Effector memory CD4-positive, alpha-beta T cell (primary cell): Measurements from ENCODE around the gene EXOC4.
"Not testable (repeated sequence)": the region's sequence is repeated elsewhere in the genome, so short reads cannot be mapped to it uniquely, and the experiment has no call there.

Experiments
- DNase-seq, 3 donors: peaks; one replicate each; pipeline ENCODE4 v3.0.0-alpha.2; 2020
- H3K27ac ChIP-seq: 2 replicates; pipeline ENCODE4 v1.7.0; 2013; ENCODE audit warnings: mild to moderate bottlenecking, low read length, moderate library complexity; ENCODE audit not compliant: insufficient read depth, poor library complexity, severe bottlenecking
- H3K27me3 ChIP-seq: replicated peaks from 2 replicates; pipeline ENCODE4 v1.7.0; 2013; ENCODE audit warnings: mild to moderate bottlenecking, low read length; ENCODE audit not compliant: insufficient read depth, control insufficient read depth, poor library complexity, severe bottlenecking
- H3K36me3 ChIP-seq: 2 replicates; pipeline ENCODE4 v1.7.0; 2013; ENCODE audit warnings: mild to moderate bottlenecking, low read length, moderate library complexity; ENCODE audit not compliant: control insufficient read depth, insufficient read depth
- H3K4me1 ChIP-seq: 2 replicates; pipeline ENCODE4 v1.7.0; 2013; ENCODE audit warnings: low read length, mild to moderate bottlenecking; ENCODE audit not compliant: control insufficient read depth, insufficient read depth, poor library complexity, severe bottlenecking
- H3K4me3 ChIP-seq: 2 replicates; pipeline ENCODE4 v1.7.0; 2013; ENCODE audit warnings: low read length, low read depth, mild to moderate bottlenecking; ENCODE audit not compliant: insufficient read depth, poor library complexity, severe bottlenecking
- H3K9me3 ChIP-seq: 2 replicates; pipeline ENCODE4 v1.7.0; 2013; ENCODE audit warnings: mild to moderate bottlenecking, low read length, moderate library complexity; ENCODE audit not compliant: control insufficient read depth

Gene EXOC4

GRCh38 chr7:134075799-134076198 is 822.9 kb downstream of the EXOC4 start:
- Histone ChIP-seq H3K36me3 (no peaks in the 10 kb centered on the region), H3K27ac (no peak overlapping the region), H3K9me3 (no peaks in the 10 kb centered on the region), H3K4me1 (no peaks in the 10 kb centered on the region), H3K27me3 (no peaks in the 10 kb centered on the region), H3K4me3 (no peak overlapping the region)
- no peak for DNase-seq

GRCh38 chr7:134077560-134077959 is 824.7 kb downstream of the EXOC4 start:
- H3K27ac ChIP-seq, DNase-seq, H3K9me3 ChIP-seq, H3K27me3 ChIP-seq, H3K4me3 ChIP-seq, H3K4me1 ChIP-seq, H3K36me3 ChIP-seq: not testable (repeated sequence)

- Histone ChIP-seq H3K36me3 (no peaks in the 10 kb centered on the region), H3K9me3 (no peaks in the 10 kb centered on the region), H3K27me3 (no peaks in the 10 kb centered on the region), H3K27ac (no peak overlapping the region), H3K4me3 (no peak overlapping the region), H3K4me1 (no peaks in the 10 kb centered on the region)
- DNase-seq: no peak
Measured at GRCh38 chr7:134078991-134079390, 826.1 kb downstream of the EXOC4 start.

GRCh38 chr7:134081695-134082094 is 828.8 kb downstream of the EXOC4 start:
- Histone ChIP-seq H3K4me1 (no peaks in the 10 kb centered on the region), H3K36me3 (no peaks in the 10 kb centered on the region), H3K27me3 (no peaks in the 10 kb centered on the region), H3K4me3 (no peak overlapping the region), H3K27ac (no peak overlapping the region), H3K9me3 (no peaks in the 10 kb centered on the region)
- DNase-seq: no peak

GRCh38 chr7:134083766-134084487 is 831.0 kb downstream of the EXOC4 start:
- no peaks in the 10 kb centered on the region for H3K27me3 ChIP-seq
- H3K9me3 ChIP-seq: no peaks in the 10 kb centered on the region
- H3K36me3 ChIP-seq: no peaks in the 10 kb centered on the region
- H3K4me1 ChIP-seq: no peaks in the 10 kb centered on the region
- no peak for DNase-seq
- no peak overlapping the region for H3K4me3 ChIP-seq
- no peak overlapping the region for H3K27ac ChIP-seq

- H3K9me3 ChIP-seq: no peaks in the 10 kb centered on the region
- no peak for DNase-seq
- H3K27me3 ChIP-seq: no peaks in the 10 kb centered on the region
- H3K27ac ChIP-seq: no peak overlapping the region
- no peaks in the 10 kb centered on the region for H3K4me1 ChIP-seq
- H3K4me3 ChIP-seq: no peak overlapping the region
- no peaks in the 10 kb centered on the region for H3K36me3 ChIP-seq
Measured at GRCh38 chr7:134084488-134085144, 831.7 kb downstream of the EXOC4 start.

GRCh38 chr7:134085311-134085710 is 832.4 kb downstream of the EXOC4 start:
- H3K36me3 ChIP-seq: no peaks in the 10 kb centered on the region
- no peak overlapping the region for H3K27ac ChIP-seq
- no peaks in the 10 kb centered on the region for H3K27me3 ChIP-seq
- H3K4me3 ChIP-seq: no peak overlapping the region
- DNase-seq: no peak
- no peaks in the 10 kb centered on the region for H3K9me3 ChIP-seq
- no peaks in the 10 kb centered on the region for H3K4me1 ChIP-seq

GRCh38 chr7:134086998-134087735 is 834.3 kb downstream of the EXOC4 start:
- no peaks in the 10 kb centered on the region for H3K27me3 ChIP-seq
- H3K36me3 ChIP-seq: no peaks in the 10 kb centered on the region
- DNase-seq: no peak
- no peak overlapping the region for H3K27ac ChIP-seq
- no peaks in the 10 kb centered on the region for H3K4me1 ChIP-seq
- no peaks in the 10 kb centered on the region for H3K9me3 ChIP-seq
- H3K4me3 ChIP-seq: no peak overlapping the region

- Histone ChIP-seq H3K27me3 (no peaks in the 10 kb centered on the region), H3K4me3 (no peak overlapping the region), H3K27ac (no peak overlapping the region), H3K9me3 (no peaks in the 10 kb centered on the region), H3K4me1 (no peaks in the 10 kb centered on the region), H3K36me3 (no peaks in the 10 kb centered on the region)
- DNase-seq: no peak
Measured at GRCh38 chr7:134088199-134088598, 835.3 kb downstream of the EXOC4 start.

- H3K27ac ChIP-seq: no peak overlapping the region
- H3K36me3 ChIP-seq: no peaks in the 10 kb centered on the region
- no peaks in the 10 kb centered on the region for H3K27me3 ChIP-seq
- H3K4me3 ChIP-seq: no peak overlapping the region
- no peaks in the 10 kb centered on the region for H3K9me3 ChIP-seq
- no peaks in the 10 kb centered on the region for H3K4me1 ChIP-seq
- no peak for DNase-seq
Measured at GRCh38 chr7:134089446-134089845, 836.6 kb downstream of the EXOC4 start.
